ENCODE data around the gene BIRC2. TPM values are rescaled to one million over a fixed set of nuclear protein-coding genes. Genes with fewer than 3 reads are reported as not detected.

BIRC2 gene
- total and polyA plus RNA-seq, 9 of the 15 experiments (the other 6 are each of a cell fraction or from before 2014, with no cell fraction given), result 14.3 to 45.9 (median 20.7) TPM

DNA sequence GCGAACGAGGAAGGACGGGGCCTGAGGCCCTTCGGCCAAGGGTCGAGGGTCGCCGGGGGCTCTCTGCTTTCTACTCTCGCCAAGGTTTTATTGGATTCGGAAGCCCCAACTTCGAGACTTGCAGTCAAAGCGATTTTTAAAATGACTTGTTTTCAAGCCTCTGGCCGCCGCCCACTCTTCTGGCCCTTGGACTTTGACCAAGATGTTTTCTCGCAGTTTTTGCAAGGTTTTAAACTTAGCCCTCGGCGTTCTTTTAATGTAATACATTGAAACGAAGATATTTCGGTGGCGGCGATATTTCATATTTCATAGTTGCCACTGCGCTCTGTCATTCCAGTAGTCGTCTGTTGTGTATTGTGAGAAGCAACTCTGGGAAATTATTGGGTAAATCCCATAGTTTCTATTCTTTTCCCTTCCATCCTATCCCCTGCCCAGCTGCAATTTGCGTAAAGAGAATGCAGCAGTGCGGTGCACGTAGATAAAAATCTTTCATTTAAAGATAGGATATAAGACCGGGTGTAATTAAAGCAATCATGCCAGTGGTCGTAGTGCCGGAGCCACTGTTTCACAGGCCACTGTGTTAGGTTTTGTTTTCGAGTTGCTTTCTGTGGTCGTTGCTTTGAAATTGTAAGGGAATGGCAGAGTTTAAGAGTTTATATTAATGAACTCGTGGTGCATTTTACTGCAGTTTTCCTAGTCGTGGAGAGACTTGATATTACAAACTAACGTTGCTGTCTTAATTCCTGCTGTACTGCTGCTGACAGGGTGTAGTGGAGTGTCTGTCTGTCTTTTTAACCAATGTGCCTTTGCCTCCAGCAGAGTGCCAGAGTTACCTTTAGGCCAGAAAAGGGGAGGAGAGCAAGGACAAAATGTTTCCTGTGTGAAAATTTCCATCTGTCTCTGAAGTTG, 702 bp downstream of the BIRC2 start:
- in situ Hi-C loops (cut with MboI) (no loop called here), intact Hi-C loops (cut with micrococcal nuclease) (loop anchor here (2.0 kb wide), 2 partner anchors 37 to 105 kb away; partner anchors contain the start of gene TMEM123)
- ChIA-PET CTCF (ENCODE audit: low intra/inter-chr PET ratio) (no interaction called here), POLR2A (interaction anchor here (0.6 to 1.2 kb wide), 2 partner anchors 80 to 119 kb away, joined by 3 to 4 read pairs; no protein-coding TSS in a partner anchor)
- Histone ChIP-seq H3K4me3 (peak overlapping the region; percentile 60), H3K27me3 (ENCODE audit: control insufficient read depth in 2 of 2, insufficient read depth in 2 of 2, low read length in 2 of 2) (no peaks in the 10 kb centered on the region), H3K36me3 (ENCODE audit: control insufficient read depth, insufficient read depth, low read length) (peaks cover 18% of the 10 kb centered on the region), H3K27ac (ENCODE audit: extremely low read depth, low read depth, low read length) (peak overlapping the region; percentile 86), H3K9ac (ENCODE audit: insufficient read depth in 1 of 2, low read depth in 2 of 2, low read length in 2 of 2) (peak overlapping the region; percentile 89 to 96), H2AFZ (ENCODE audit: low read depth, low read length) (peak overlapping the region; percentile 64), H3K4me1 (replicated peaks in 1 of 2; ENCODE audit: control insufficient read depth in 2 of 2, insufficient read depth in 2 of 2, low read length in 2 of 2) (peaks cover 0 to 12% of the 10 kb centered on the region in 2 experiments; a peak in 3 of 5 replicates), H3K79me2 (ENCODE audit: control insufficient read depth, insufficient read depth, low read length) (peaks cover 42% of the 10 kb centered on the region), H4K20me1 (replicated peaks; ENCODE audit: control insufficient read depth, insufficient read depth, low read length) (no peaks in the 10 kb centered on the region), H3K9me1 (ENCODE audit: control insufficient read depth, insufficient read depth, low read length) (no peaks in the 10 kb centered on the region), H3K4me2 (ENCODE audit: insufficient read depth, low read length) (peak overlapping the region; percentile 96), H3K9me3 (replicated peaks; ENCODE audit: control insufficient read depth, insufficient read depth, low read depth, low read length) (no peaks in the 10 kb centered on the region)
- TSS peak; percentile 57 for BruUV-seq (replicated peaks)
- ATAC-seq, result peak; percentile 58
- peak in 3 of 4 experiments; percentile 16 to 52 (median 20) for DNase-seq (ENCODE audit: extremely low read depth in 1 of 4, low spot score in 3 of 4)
- WGBS (ENCODE audit: insufficient coverage, low coverage, missing lambda C conversion rate), result 0% methylated on average over 28 of the region's 33 CpGs
- peak; percentile 65 for FAIRE-seq
- TF ChIP-seq, protein P1, sequence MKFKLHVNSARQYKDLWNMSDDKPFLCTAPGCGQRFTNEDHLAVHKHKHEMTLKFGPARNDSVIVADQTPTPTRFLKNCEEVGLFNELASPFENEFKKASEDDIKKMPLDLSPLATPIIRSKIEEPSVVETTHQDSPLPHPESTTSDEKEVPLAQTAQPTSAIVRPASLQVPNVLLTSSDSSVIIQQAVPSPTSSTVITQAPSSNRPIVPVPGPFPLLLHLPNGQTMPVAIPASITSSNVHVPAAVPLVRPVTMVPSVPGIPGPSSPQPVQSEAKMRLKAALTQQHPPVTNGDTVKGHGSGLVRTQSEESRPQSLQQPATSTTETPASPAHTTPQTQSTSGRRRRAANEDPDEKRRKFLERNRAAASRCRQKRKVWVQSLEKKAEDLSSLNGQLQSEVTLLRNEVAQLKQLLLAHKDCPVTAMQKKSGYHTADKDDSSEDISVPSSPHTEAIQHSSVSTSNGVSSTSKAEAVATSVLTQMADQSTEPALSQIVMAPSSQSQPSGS (CRISPR knock-in tag; IDR thresholded peaks at IDR 0.05), result no peak
- TF ChIP-seq, protein P2, sequence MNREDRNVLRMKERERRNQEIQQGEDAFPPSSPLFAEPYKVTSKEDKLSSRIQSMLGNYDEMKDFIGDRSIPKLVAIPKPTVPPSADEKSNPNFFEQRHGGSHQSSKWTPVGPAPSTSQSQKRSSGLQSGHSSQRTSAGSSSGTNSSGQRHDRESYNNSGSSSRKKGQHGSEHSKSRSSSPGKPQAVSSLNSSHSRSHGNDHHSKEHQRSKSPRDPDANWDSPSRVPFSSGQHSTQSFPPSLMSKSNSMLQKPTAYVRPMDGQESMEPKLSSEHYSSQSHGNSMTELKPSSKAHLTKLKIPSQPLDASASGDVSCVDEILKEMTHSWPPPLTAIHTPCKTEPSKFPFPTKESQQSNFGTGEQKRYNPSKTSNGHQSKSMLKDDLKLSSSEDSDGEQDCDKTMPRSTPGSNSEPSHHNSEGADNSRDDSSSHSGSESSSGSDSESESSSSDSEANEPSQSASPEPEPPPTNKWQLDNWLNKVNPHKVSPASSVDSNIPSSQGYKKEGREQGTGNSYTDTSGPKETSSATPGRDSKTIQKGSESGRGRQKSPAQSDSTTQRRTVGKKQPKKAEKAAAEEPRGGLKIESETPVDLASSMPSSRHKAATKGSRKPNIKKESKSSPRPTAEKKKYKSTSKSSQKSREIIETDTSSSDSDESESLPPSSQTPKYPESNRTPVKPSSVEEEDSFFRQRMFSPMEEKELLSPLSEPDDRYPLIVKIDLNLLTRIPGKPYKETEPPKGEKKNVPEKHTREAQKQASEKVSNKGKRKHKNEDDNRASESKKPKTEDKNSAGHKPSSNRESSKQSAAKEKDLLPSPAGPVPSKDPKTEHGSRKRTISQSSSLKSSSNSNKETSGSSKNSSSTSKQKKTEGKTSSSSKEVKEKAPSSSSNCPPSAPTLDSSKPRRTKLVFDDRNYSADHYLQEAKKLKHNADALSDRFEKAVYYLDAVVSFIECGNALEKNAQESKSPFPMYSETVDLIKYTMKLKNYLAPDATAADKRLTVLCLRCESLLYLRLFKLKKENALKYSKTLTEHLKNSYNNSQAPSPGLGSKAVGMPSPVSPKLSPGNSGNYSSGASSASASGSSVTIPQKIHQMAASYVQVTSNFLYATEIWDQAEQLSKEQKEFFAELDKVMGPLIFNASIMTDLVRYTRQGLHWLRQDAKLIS (CRISPR knock-in tag; IDR thresholded peaks at IDR 0.05), result 0 out of 2 replicates have a peak, but pooled peaks have one; percentile 44
- no peak for TF ChIP-seq ELF2 (CRISPR knock-in tag; IDR thresholded peaks at IDR 0.05)
- no peak for TF ChIP-seq SPI1 (IDR thresholded peaks at IDR 0.05; ENCODE audit: borderline replicate concordance, low read depth, low read length)
- no peak for TF ChIP-seq TEAD4 (IDR thresholded peaks at IDR 0.05; ENCODE audit: low read length)
- TF ChIP-seq TEAD4 (CRISPR knock-in tag; IDR thresholded peaks at IDR 0.05; ENCODE audit: borderline replicate concordance), result no peak
- no peak for TF ChIP-seq NR4A1 (CRISPR knock-in tag; IDR thresholded peaks at IDR 0.05)
- no peak for TF ChIP-seq NR4A1 (tag; IDR thresholded peaks at IDR 0.05)
- no peak for TF ChIP-seq MCM5 (IDR thresholded peaks at IDR 0.05; ENCODE audit: low read depth)
- TF ChIP-seq ADNP (tag; IDR thresholded peaks at IDR 0.05), result no peak
- no peak for TF ChIP-seq ZNF589 (CRISPR knock-in tag; IDR thresholded peaks at IDR 0.05; ENCODE audit: low read depth)
- TF ChIP-seq GTF2F1 (IDR thresholded peaks at IDR 0.05; ENCODE audit: low read depth, low read length), result no peak
- TF ChIP-seq, protein P3, sequence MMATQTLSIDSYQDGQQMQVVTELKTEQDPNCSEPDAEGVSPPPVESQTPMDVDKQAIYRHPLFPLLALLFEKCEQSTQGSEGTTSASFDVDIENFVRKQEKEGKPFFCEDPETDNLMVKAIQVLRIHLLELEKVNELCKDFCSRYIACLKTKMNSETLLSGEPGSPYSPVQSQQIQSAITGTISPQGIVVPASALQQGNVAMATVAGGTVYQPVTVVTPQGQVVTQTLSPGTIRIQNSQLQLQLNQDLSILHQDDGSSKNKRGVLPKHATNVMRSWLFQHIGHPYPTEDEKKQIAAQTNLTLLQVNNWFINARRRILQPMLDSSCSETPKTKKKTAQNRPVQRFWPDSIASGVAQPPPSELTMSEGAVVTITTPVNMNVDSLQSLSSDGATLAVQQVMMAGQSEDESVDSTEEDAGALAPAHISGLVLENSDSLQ (IDR thresholded peaks at IDR 0.05), result peak; percentile 49

Data from K562 (cell line).